ENCODE measurements around the gene CHCHD3.

CHCHD3 gene

DNA sequence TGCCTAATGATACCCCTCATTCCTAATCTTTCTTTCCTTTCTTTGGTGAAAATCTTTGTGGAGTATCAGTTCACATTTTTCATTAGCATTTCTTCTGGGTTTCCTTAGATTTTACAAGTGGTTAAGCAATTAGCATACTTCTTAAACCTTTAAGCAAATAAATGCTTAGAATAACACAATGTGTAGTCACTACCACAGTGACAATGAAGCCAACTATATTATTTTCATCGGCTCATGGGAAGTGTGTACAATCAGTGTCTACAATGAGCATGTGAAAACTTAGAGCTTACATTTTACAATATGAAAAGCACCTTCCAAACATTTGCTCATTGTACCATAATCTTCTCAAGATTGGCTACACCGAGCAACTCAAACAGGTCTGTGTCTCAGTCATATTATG is 329.5 kb downstream of the CHCHD3 start:
- Mint-ChIP-seq H3K36me3 (ENCODE audit: low read depth) (no peaks in the 10 kb centered on the region), H3K27me3 (no peaks in the 10 kb centered on the region), H3K27ac (no peak overlapping the region), H3K9me3 (no peaks in the 10 kb centered on the region), H3K4me1 (ENCODE audit: low read depth) (peaks cover 5% of the 10 kb centered on the region), H3K4me3 (no peak overlapping the region)

- Mint-ChIP-seq H3K9me3 (no peaks in the 10 kb centered on the region), H3K4me3 (no peak overlapping the region), H3K27me3 (no peaks in the 10 kb centered on the region), H3K27ac (no peak overlapping the region), H3K36me3 (ENCODE audit: low read depth) (no peaks in the 10 kb centered on the region), H3K4me1 (ENCODE audit: low read depth) (no peaks in the 10 kb centered on the region)
Observed at GRCh38 chr7:132751244-132751647, 330.6 kb downstream of the CHCHD3 start.

DNA sequence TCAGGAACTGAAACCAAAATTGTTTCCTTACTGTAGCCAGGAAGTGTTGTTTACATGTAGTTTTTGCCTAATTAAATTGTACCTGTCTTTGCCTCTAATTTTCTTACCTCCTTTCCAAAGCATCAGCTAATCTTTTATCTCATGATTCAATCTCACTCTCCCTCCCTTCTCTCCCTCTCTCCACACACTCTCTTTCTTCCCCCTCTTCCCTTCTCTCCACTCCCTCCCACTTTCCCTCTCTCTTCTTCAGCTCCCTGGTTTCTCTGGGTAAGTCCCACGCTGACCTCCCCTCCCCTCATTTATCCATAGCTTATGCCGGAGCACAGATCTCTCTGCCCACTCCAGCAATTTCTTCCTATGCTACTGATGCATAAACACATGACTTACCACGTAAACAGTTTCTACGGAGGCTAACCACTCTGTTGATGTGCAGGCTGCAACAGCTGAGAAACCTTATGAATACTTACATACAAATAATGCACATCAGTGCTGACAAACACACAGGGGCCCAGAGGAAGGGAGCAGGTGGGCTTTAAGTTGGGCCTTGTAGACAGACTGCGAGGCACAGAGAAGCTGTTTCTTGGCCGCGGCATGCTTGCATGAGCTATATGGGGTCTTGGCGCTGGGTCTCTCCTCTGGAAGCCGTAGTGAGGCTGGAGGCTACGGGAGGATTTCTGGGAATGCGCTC is 331.2 kb downstream of the CHCHD3 start:
- no peaks in the 10 kb centered on the region for H3K36me3 Mint-ChIP-seq (ENCODE audit: low read depth)
- H3K27ac Mint-ChIP-seq, result no peak overlapping the region
- H3K4me3 Mint-ChIP-seq, result no peak overlapping the region
- H3K27me3 Mint-ChIP-seq, result no peaks in the 10 kb centered on the region
- no peaks in the 10 kb centered on the region for H3K9me3 Mint-ChIP-seq
- H3K4me1 Mint-ChIP-seq (ENCODE audit: low read depth), result no peaks in the 10 kb centered on the region

- Mint-ChIP-seq H3K27ac (no peak overlapping the region), H3K4me1 (ENCODE audit: low read depth) (no peaks in the 10 kb centered on the region), H3K4me3 (no peak overlapping the region), H3K9me3 (no peaks in the 10 kb centered on the region), H3K27me3 (no peaks in the 10 kb centered on the region), H3K36me3 (ENCODE audit: low read depth) (no peaks in the 10 kb centered on the region)
Observed at GRCh38 chr7:132750096-132750495, 331.8 kb downstream of the CHCHD3 start.

GRCh38 chr7:132745510-132745909 is 336.4 kb downstream of the CHCHD3 start:
- Mint-ChIP-seq H3K27me3 (no peaks in the 10 kb centered on the region), H3K36me3 (ENCODE audit: low read depth) (no peaks in the 10 kb centered on the region), H3K4me1 (ENCODE audit: low read depth) (no peaks in the 10 kb centered on the region), H3K27ac (no peak overlapping the region), H3K9me3 (peaks cover 8% of the 10 kb centered on the region), H3K4me3 (no peak overlapping the region)

GRCh38 chr7:132743974-132744373 is 337.9 kb downstream of the CHCHD3 start:
- no peaks in the 10 kb centered on the region for H3K4me1 Mint-ChIP-seq (ENCODE audit: low read depth)
- no peak overlapping the region for H3K4me3 Mint-ChIP-seq
- peaks cover 8% of the 10 kb centered on the region for H3K9me3 Mint-ChIP-seq
- H3K36me3 Mint-ChIP-seq (ENCODE audit: low read depth), result no peaks in the 10 kb centered on the region
- no peak overlapping the region for H3K27ac Mint-ChIP-seq
- no peaks in the 10 kb centered on the region for H3K27me3 Mint-ChIP-seq

GRCh38 chr7:132742189-132742612 is 339.7 kb downstream of the CHCHD3 start:
- Mint-ChIP-seq H3K4me3 (no peak overlapping the region), H3K27me3 (no peaks in the 10 kb centered on the region), H3K27ac (no peak overlapping the region), H3K9me3 (peaks cover 8% of the 10 kb centered on the region), H3K4me1 (ENCODE audit: low read depth) (no peaks in the 10 kb centered on the region), H3K36me3 (ENCODE audit: low read depth) (no peaks in the 10 kb centered on the region)

- H3K4me3 Mint-ChIP-seq, result no peak overlapping the region
- H3K36me3 Mint-ChIP-seq (ENCODE audit: low read depth), result no peaks in the 10 kb centered on the region
- H3K27ac Mint-ChIP-seq, result no peak overlapping the region
- H3K4me1 Mint-ChIP-seq (ENCODE audit: low read depth), result no peaks in the 10 kb centered on the region
- H3K9me3 Mint-ChIP-seq, result peaks cover 8% of the 10 kb centered on the region
- no peaks in the 10 kb centered on the region for H3K27me3 Mint-ChIP-seq
Observed at GRCh38 chr7:132740176-132740575, 341.7 kb downstream of the CHCHD3 start.

DNA sequence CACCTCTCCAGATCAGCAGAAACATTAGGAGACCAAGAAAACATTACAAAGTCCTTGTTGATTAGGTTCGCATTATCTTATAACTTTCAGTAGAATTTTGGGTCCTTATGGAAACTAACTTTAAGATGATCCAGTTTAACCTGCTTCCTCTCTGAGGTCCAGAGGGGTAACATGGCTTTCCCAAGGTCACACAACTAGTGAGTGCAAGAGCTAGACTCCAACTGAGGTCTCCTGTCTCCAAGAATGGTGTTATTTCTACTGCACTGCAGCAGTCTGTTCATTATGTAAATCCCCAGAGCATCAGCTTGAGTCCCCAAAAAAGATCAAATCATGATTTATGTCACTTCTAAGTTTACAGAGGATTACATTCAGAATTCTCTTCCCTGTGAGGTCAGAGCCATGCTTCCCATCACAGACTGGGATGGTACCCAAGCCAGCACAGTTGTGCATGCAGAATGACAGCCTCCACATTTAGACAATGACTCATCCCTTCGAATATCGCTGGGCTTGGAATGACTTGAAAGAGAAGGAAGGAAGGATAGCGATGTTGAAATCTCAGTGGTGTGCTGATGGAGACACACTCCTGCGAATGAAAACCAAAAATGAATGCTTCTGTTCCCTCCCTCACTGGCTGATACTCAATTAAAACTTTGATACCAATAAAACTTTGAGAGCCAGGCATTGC is 342.5 kb downstream of the CHCHD3 start:
- Mint-ChIP-seq H3K4me1 (ENCODE audit: low read depth) (no peaks in the 10 kb centered on the region), H3K9me3 (peaks cover 6% of the 10 kb centered on the region), H3K27ac (no peak overlapping the region), H3K4me3 (no peak overlapping the region), H3K27me3 (no peaks in the 10 kb centered on the region), H3K36me3 (ENCODE audit: low read depth) (no peaks in the 10 kb centered on the region)

DNA sequence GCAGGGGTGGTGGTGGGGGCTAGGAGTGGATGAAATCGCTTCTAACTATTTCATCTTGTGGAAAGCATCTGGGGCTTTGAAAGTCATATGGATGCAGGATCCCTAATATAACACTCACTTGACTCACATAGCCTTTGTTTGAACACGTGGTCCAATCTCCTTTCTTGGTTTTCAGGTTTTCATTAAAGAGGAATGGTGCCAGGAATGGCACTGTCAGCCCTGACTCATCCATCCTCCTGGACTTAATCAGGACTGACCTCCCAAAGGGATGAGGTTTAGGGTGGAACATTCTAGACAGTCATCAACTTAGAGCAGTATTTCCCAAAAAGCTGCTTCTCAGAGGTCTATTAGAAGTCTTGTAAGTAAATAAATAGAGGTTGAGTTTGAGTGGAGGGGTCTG is 343.6 kb downstream of the CHCHD3 start:
- Mint-ChIP-seq H3K27ac (no peak overlapping the region), H3K4me3 (no peak overlapping the region), H3K4me1 (ENCODE audit: low read depth) (no peaks in the 10 kb centered on the region), H3K9me3 (no peaks in the 10 kb centered on the region), H3K27me3 (no peaks in the 10 kb centered on the region), H3K36me3 (ENCODE audit: low read depth) (no peaks in the 10 kb centered on the region)

DNA sequence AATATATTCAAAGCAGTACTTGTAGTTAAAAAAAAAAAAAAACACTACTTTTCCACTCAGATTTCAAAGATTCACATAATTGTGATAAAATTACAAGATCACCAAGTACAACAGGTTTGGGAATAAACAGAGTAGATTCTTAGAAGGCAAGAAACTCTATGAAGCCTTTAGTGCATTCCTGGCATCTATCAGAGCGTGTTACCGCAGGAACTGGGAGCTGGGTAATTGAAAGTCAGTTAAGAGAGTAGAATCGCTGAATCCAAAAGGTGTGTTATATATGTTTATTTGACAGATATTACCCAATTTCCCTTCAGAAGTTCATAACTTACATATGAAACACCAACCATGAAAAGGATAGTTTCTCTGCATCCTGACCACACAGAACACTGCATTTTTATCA is 346.4 kb downstream of the CHCHD3 start:
- no peaks in the 10 kb centered on the region for H3K27me3 Mint-ChIP-seq
- no peaks in the 10 kb centered on the region for H3K36me3 Mint-ChIP-seq (ENCODE audit: low read depth)
- no peaks in the 10 kb centered on the region for H3K4me1 Mint-ChIP-seq (ENCODE audit: low read depth)
- H3K9me3 Mint-ChIP-seq, result no peaks in the 10 kb centered on the region
- no peak overlapping the region for H3K4me3 Mint-ChIP-seq
- H3K27ac Mint-ChIP-seq, result no peak overlapping the region

Measured in stimulated activated naive CD8-positive, alpha-beta T cell treated with anti-CD3 and anti-CD28 coated beads, Interleukin-15, Interleukin-2, amounts not matched to agents 100 ng/mL and 50 ng/mL, for 24 hours (primary cell).